B cell (primary cell): ENCODE measurements around the gene TLE3. TPM values are rescaled to one million over a fixed set of nuclear protein-coding genes. Genes with fewer than 3 reads are reported as not detected.

ENCODE experiments used
- ATAC-seq: fragments of 200-7000 bp; cut with Tn5 transposase; one replicate; pipeline ENCODE4 v1.10.0; 2021; ENCODE audit warnings: low read depth, mild to moderate bottlenecking, moderate number of reproducible peaks, moderate library complexity
- CTCF ChIA-PET: fragments of 350-600 bp; sonication (Branson Sonifier 250); formaldehyde crosslinking; loops from one replicate; lab custom pipeline; 2021; ENCODE audit warnings: antibody characterized with exemption, inconsistent platforms; lab: Charles Lee
- POLR2A ChIA-PET: fragments of 350-600 bp; sonication (Branson Sonifier 250); formaldehyde crosslinking; loops from one replicate; lab custom pipeline; 2021; ENCODE audit warnings: antibody characterized with exemption; lab: Charles Lee
- DNase-seq: peaks from one replicate; pipeline ENCODE4 v3.0.0; 2013
- H2AFZ ChIP-seq: 2 replicates; pipeline ENCODE4 v1.6.1; 2012; ENCODE audit warnings: mild to moderate bottlenecking, low read depth, low read length; ENCODE audit not compliant: insufficient read depth, poor library complexity, severe bottlenecking
- H3K27ac ChIP-seq, 2 donors: 1 replicate in 1 of 2; 2 replicates in 1 of 2; pipeline ENCODE4 v1.5.1; 2012 to 2013; ENCODE audit warnings: low read length in 2 of 2, mild to moderate bottlenecking in 2 of 2, moderate library complexity in 1 of 2
- H3K27me3 ChIP-seq, 4 experiments: fragments of 200-600 bp in 1 of 4; sonication (generic) in 1 of 4; replicated peaks in 1 of 4; 1 replicate in 2 of 4; 2 replicates in 2 of 4; pipeline versions ENCODE4 v1.6.1 to v1.7.0; 2013 to 2016; ENCODE audit warnings: low read length in 3 of 4, mild to moderate bottlenecking in 2 of 4, mixed read lengths in 1 of 4, moderate library complexity in 1 of 4; ENCODE audit not compliant: insufficient read depth in 4 of 4, control insufficient read depth in 3 of 4; ENCODE audit errors: control extremely low read depth in 1 of 4
- H3K36me3 ChIP-seq, 2 experiments: replicated peaks in 1 of 2; 1 replicate in 1 of 2; 2 replicates in 1 of 2; pipeline versions ENCODE4 v1.6.1 to v1.7.1; 2013; ENCODE audit warnings: low read length in 1 of 2; ENCODE audit not compliant: insufficient read depth in 2 of 2, control insufficient read depth in 1 of 2; ENCODE audit errors: control extremely low read depth in 1 of 2, extremely low read depth in 1 of 2
- H3K4me1 ChIP-seq, 2 donors: fragments of 200-600 bp in 1 of 2; sonication (generic) in 1 of 2; 1 replicate in 1 of 2; 2 replicates in 1 of 2; pipeline versions ENCODE4 v1.5.1 to v1.6.1; 2013 to 2017; ENCODE audit warnings: low read length in 2 of 2; ENCODE audit not compliant: control insufficient read depth in 2 of 2, insufficient read depth in 2 of 2
- H3K4me2 ChIP-seq: replicated peaks from 2 replicates; pipeline ENCODE3; 2012; ENCODE audit warnings: mild to moderate bottlenecking, low read depth, low read length; ENCODE audit not compliant: poor library complexity, severe bottlenecking
- H3K4me3 ChIP-seq, 5 experiments: fragments of 200-600 bp in 1 of 5; sonication (generic) in 1 of 5; 1 replicate in 3 of 5; 2 replicates in 2 of 5; pipeline versions ENCODE4 v1.5.1 to v1.7.0; 2011 to 2016; ENCODE audit warnings: low read length in 4 of 5, mild to moderate bottlenecking in 4 of 5, low read depth in 2 of 5, control low read depth in 1 of 5, moderate library complexity in 1 of 5; ENCODE audit not compliant: insufficient read depth in 1 of 5; ENCODE audit errors: control extremely low read depth in 1 of 5, extremely low read depth in 1 of 5
- H3K79me2 ChIP-seq: fragments of 200-600 bp; sonication (generic); one replicate; pipeline ENCODE4 v1.6.0; 2016; ENCODE audit warnings: low read length; ENCODE audit not compliant: control insufficient read depth, insufficient read depth
- H3K9ac ChIP-seq: fragments of 200-600 bp; sonication (generic); 2 replicates; pipeline ENCODE4 v1.6.1; 2017; ENCODE audit warnings: mild to moderate bottlenecking, low read length, moderate library complexity
- H3K9me3 ChIP-seq, 3 donors: one replicate each; pipeline versions ENCODE4 v1.6.1 to v1.7.1; 2013; ENCODE audit warnings: low read length in 2 of 3; ENCODE audit not compliant: control insufficient read depth in 2 of 3, insufficient read depth in 1 of 3; ENCODE audit errors: control extremely low read depth in 1 of 3
- H4K20me1 ChIP-seq: 2 replicates; pipeline ENCODE4 v1.6.0; 2012; ENCODE audit warnings: mild to moderate bottlenecking, low read length; ENCODE audit not compliant: insufficient read depth, control insufficient read depth, poor library complexity, severe bottlenecking
- H3K27ac Mint-ChIP-seq: one replicate; pipeline ENCODE4 v1.8.0; 2021; ENCODE audit warnings: mixed read lengths
- H3K27me3 Mint-ChIP-seq: one replicate; pipeline ENCODE4 v1.8.0; 2021; ENCODE audit warnings: mixed read lengths
- H3K4me1 Mint-ChIP-seq: one replicate; pipeline ENCODE4 v1.8.0; 2021; ENCODE audit warnings: mixed read lengths
- H3K4me3 Mint-ChIP-seq: one replicate; pipeline ENCODE4 v1.8.0; 2021; ENCODE audit warnings: mixed read lengths
- H3K9me3 Mint-ChIP-seq: one replicate; pipeline ENCODE4 v1.8.0; 2022; ENCODE audit warnings: mixed read lengths; ENCODE audit not compliant: insufficient read depth
- CTCF ChIP-seq: fragments of 200-600 bp; IDR thresholded peaks from one replicate; pipeline ENCODE4 v1.8.0; 2022; ENCODE audit warnings: antibody characterized with exemption, mild to moderate bottlenecking
- EZH2 ChIP-seq: IDR thresholded peaks from 2 replicates; pipeline ENCODE4 v1.6.1; 2012; ENCODE audit warnings: borderline replicate concordance, low read depth, mild to moderate bottlenecking, moderate library complexity, low read length; ENCODE audit not compliant: insufficient read depth, poor library complexity, severe bottlenecking
- WGBS: methylation state at CpG from one replicate; pipeline ENCODE4 v1.1.5; 2013; ENCODE audit warnings: missing lambda C conversion rate; ENCODE audit not compliant: insufficient coverage; 5-methylcytosine and 5-hydroxymethylcytosine counted together
- intact Hi-C: fragments of 100-400 bp; cut with micrococcal nuclease; formaldehyde crosslinking; loops from one replicate; pipeline ENCODE4 v1.10.0; 2022
- polyA plus RNA-seq: library from polyadenylated mRNA; depleted of rRNA; stranded (reverse); fragments of >200 nt; gene quantifications from 2 replicates; pipeline ENCODE4 v1.2.3, GENCODE V29; 2012
- total RNA-seq, 2 donors: library from RNA; stranded (reverse); fragments of 120-200 nt in 1 of 2; gene quantifications; 1 replicate in 1 of 2; 2 replicates in 1 of 2; pipeline versions ENCODE4 v1.2.3 to v1.2.4, GENCODE V29; 2013 to 2022

The TLE3 gene
- total and polyA plus RNA-seq, 2 donors (not counting 1 experiment from before 2014, with no cell fraction given): 187 to 278 TPM

GRCh38 chr15:70088887-70089691 is 8.6 kb downstream of the TLE3 start:
- no peak for TF ChIP-seq CTCF
- TF ChIP-seq EZH2: no peak
- Histone ChIP-seq H3K9me3 (no peaks in the 10 kb centered on the region), H2AFZ (no peak overlapping the region), H3K36me3 (peaks cover 0 to 92% of the 10 kb centered on the region in 2 experiments), H3K4me2 (no peak overlapping the region), H3K27me3 (no peaks in the 10 kb centered on the region), H3K4me3 (no peak overlapping the region), H3K79me2 (peaks cover 91% of the 10 kb centered on the region), H3K4me1 (peaks cover 56 to 79% of the 10 kb centered on the region in 2 donors), H3K9ac (no peak overlapping the region), H3K27ac (no peak overlapping the region), H4K20me1 (peaks cover 95% of the 10 kb centered on the region)
- ChIA-PET POLR2A (no interaction called here), CTCF (interaction anchor here (0.6 to 1.3 kb wide), 2 partner anchors 378 to 689 kb away, joined by 3 read pairs; no protein-coding TSS in a partner anchor)
- Mint-ChIP-seq H3K4me3 (no peak overlapping the region), H3K9me3 (no peaks in the 10 kb centered on the region), H3K27ac (peak overlapping the region; percentile 8), H3K27me3 (no peaks in the 10 kb centered on the region), H3K4me1 (peaks cover 91% of the 10 kb centered on the region)
- DNase-seq (no peak), ATAC-seq (no peak)
- intact Hi-C loops: no loop called here
- WGBS: 88% methylated on average over 17 of the region's 23 CpGs

GRCh38 chr15:70088455-70088854 is 9.3 kb downstream of the TLE3 start:
- Histone ChIP-seq H3K9ac (no peak overlapping the region), H3K4me1 (peaks cover 56 to 79% of the 10 kb centered on the region in 2 donors), H3K27ac (no peak overlapping the region), H3K4me2 (no peak overlapping the region), H3K9me3 (no peaks in the 10 kb centered on the region), H4K20me1 (peaks cover 95% of the 10 kb centered on the region), H3K4me3 (no peak overlapping the region), H3K79me2 (peaks cover 91% of the 10 kb centered on the region), H3K27me3 (no peaks in the 10 kb centered on the region), H2AFZ (no peak overlapping the region), H3K36me3 (peaks cover 0 to 92% of the 10 kb centered on the region in 2 experiments)
- intact Hi-C loops: no loop called here
- POLR2A ChIA-PET: no interaction called here
- ATAC-seq (no peak), DNase-seq (no peak)
- TF ChIP-seq CTCF: no peak
- TF ChIP-seq EZH2: no peak
- WGBS: 20% methylated on average over 1 of the region's 3 CpGs
- Mint-ChIP-seq H3K9me3 (no peaks in the 10 kb centered on the region), H3K27me3 (no peaks in the 10 kb centered on the region), H3K4me1 (peaks cover 91% of the 10 kb centered on the region), H3K27ac (no peak overlapping the region), H3K4me3 (no peak overlapping the region)
- CTCF ChIA-PET: interaction anchor here (0.6 to 1.3 kb wide), 4 partner anchors 91 to 400 kb away, joined by 3 read pairs; no protein-coding TSS in a partner anchor
